Measurements from ENCODE around the gene ADSS2. TPM values are rescaled to one million over a fixed set of nuclear protein-coding genes. Genes with fewer than 3 reads are reported as not detected.

ADSS2 gene
- total RNA-seq, 1 experiment from 2014 or later: 110 TPM

DNA sequence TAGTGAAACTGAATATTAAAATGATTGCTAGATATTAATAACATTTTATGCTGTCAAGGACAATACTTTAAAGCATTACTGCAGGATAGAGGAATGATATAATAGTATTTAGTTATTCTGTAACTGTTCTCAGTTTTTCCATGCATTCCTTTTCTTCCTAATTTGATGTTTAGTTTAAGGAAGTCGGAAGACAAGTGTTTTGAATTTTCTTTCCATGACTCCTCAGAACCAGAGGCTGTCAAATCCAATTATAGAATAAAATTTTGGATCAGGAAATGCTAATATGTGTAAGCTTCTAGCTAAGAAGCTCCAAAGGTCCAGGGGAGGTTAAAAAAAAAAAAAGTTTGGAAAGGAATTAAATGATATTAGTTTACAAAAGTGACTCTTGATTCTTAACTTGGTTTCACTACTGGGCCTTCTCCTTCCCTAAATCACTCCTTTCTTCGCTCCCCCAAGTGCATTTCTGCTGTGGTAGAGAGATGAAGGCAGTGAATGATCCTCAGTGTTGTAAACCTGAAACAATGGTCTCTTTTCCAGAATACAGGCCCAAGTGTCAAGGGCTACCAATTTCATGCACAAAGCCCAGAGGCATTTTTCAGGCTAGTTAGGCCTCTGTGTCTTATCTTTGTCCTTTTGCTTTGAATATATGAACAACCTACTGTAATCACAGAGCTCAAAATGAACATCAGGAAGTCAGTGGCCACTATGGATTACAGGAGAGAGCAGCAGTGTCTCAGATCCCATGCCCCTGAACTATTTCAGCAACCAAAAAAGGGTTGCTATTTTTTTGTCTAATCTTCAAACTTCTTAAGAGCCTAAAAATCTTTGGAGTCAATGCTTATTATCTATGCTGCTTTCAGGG lies 6.2 kb downstream of the ADSS2 start:
- DNase-seq (ENCODE audit: low spot score): no peak

DNA sequence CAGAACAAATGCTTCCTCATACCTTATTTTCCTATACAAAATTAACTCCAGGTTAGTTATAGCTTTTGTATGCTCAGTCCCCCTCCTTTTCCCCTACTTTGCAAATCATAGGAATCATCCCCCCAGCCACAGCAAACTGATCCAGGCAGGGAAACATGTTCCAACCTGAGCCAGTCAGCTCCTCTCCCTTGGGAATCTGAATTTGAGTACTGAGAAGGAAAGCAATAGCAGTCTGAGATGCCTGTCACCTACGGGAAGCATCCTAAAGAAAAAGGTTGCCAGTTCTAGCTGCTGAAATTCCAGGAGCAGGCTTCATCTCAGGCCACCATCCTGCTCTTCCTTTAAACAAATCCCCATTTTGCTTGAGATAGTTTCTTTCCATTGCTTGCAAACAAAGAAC lies 6.9 kb downstream of the ADSS2 start:
- DNase-seq (ENCODE audit: low spot score): no peak

GRCh38 chr1:244442850-244443249 lies 8.9 kb downstream of the ADSS2 start:
- no peak for DNase-seq (ENCODE audit: low spot score)

DNA sequence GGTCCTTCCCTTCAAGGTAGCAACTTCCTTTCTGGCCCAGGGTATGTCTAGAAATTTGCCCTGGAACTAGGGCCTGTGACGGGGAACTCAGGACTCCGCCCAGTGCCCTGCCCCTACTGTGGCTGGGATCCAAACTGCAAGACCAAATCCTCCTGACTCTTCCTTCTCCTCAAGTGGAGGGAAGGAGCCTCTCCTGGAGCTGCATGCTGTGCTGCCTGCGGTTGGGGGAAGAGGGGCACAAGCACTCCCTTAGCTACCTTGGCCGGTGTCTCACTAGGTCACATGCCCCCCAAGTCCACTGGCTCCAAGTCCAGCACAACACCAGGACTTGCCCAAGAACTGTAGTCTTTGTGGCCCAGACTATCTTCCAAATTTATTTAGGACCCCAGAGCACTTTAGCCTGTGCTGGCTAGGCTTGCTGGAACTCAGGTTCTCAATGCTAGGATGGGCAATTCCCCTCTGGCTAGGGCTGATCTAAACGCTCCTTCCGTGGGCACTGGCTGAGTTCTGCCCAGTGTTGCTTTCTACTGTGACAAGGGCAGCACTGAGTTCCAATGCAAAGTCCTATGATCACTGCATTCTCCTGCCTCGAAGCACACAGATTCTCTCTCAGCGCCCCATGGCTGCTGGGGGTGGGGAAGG lies 12.2 kb downstream of the ADSS2 start:
- no peak for DNase-seq (ENCODE audit: low spot score)

DNA sequence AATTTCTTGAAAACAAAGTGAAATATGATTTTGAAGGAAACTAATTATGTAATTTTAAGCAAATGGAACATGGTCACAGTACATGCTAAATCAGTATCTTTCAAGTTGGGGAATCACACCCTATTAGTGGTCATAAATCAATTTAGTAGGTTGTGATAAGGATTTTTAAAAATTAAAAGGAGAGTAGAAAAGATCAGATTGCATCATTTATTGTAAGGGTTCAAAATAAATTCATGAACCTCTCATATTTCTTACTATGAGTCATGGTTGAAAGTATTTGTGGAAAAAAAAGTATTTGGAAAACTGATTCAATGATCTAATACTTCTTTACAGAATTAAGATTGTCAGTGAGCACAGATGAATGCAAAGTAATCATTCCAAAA lies 14.6 kb downstream of the ADSS2 start:
- DNase-seq (ENCODE audit: low spot score): no peak

DNA sequence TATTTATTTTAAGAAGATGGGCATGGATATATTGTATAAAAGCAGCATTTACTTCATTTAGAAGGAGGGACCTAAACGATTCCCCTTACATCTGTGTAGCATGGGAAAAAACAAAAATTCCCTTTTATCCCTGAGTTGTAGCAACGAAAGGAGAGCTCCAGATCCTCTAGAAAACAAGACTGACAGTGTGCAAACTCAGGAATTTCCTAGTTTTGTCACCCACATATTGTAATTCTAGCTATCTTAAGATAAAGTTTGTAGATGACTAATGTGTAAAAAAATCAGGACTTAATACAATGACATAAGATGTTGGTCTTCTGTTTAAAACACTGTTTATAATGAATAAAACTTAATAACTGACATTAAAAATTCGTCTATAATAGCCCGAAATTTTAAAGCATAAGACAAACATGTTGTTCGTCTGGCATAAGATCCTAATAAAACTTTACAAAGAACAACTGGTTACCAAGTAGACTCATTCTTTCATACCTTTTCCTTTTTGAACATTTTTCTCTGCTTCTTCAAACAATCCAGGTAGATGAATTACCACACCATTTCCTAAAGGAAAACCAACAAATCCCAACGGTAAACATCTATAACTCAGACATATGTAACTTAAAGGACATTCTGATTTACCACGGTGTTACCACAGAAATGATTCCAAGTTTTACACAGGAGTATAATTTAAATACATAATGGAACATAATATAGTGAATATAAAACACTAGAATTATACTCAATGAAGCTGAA lies 15.2 kb downstream of the ADSS2 start:
- no peak for DNase-seq (ENCODE audit: low spot score)

DNA sequence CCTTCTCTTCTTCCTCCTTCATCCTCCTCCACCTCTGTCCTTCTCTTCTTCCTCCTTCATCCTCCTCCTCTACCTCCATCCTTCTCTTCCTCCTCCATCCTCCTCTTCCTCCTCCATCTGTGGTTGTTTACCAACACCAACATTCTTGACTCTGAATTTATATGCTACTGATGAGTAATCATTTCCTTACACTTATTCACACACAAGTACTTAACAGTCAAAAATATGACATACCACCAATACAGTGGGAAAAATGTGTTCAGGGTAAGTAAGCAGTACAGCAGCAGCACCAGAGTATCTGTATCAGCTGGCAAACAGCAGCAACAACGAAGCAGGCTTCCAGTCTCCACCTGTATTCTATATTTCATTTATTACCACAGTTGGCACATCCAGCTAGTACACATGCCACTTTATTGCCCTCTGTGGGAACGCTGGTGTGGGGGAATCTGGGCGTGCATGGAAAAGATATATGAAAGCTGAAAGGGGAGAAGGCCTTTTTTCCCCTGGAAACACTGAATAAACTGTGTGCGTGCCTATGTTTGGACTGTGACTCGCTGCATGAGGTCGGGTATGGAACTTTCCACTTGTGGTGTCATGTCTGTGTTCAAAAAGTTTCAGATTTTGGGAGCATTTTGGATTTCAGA lies 16.0 kb downstream of the ADSS2 start:
- peak; percentile 54 for DNase-seq (ENCODE audit: low spot score)

- DNase-seq (ENCODE audit: low spot score): no peak
Observed at GRCh38 chr1:244431166-244431565, 20.5 kb downstream of the ADSS2 start.

- no peak for DNase-seq (ENCODE audit: low spot score)
Observed at GRCh38 chr1:244429818-244430217, 21.9 kb downstream of the ADSS2 start.

GRCh38 chr1:244427647-244428046 lies 24.1 kb downstream of the ADSS2 start:
- no peak for DNase-seq (ENCODE audit: low spot score)

- no peak for DNase-seq (ENCODE audit: low spot score)
Observed at GRCh38 chr1:244424649-244425334, 26.9 kb downstream of the ADSS2 start.

DNA sequence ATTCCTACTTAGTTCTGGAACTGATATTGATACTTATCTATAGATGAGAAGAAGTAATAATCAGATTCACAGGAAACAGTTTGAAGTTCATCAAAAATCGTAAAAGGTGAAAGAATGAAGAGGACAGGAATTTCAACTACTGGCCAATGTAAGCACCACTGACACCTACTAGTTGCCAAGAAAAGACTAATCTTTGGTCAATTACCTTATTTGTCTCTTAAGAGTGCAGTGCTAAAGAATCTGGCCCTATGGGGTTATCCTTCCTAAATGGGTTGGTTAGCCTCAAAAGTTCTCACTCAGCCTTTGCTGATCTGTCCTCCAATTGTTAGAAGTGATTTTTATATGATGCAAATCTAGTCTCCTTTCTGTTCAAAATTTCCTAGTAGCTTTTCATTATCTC lies 29.5 kb downstream of the ADSS2 start:
- no peak for DNase-seq (ENCODE audit: low spot score)

GRCh38 chr1:244419024-244419423 lies 32.7 kb downstream of the ADSS2 start:
- DNase-seq (ENCODE audit: low spot score): no peak

DNA sequence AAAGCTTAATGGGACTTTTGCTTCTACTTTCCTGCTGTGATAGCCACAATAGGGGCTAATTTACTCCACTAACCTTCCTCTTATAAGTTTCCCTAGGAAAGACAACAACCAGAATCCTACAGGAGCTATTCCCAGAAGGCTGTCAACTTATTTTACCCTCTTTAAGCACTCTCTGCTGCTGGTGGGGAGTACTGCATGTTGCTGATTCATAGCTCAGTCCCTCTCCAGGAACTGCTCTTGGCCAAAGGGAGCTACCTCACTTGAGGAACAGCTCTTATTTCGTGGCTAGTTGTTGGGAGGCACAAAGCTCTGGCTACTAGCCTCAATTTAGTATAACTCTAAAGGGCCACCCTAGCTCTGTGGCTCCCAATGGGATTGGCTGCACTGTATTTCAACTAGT lies 37.2 kb downstream of the ADSS2 start:
- no peak for DNase-seq (ENCODE audit: low spot score)

DNA sequence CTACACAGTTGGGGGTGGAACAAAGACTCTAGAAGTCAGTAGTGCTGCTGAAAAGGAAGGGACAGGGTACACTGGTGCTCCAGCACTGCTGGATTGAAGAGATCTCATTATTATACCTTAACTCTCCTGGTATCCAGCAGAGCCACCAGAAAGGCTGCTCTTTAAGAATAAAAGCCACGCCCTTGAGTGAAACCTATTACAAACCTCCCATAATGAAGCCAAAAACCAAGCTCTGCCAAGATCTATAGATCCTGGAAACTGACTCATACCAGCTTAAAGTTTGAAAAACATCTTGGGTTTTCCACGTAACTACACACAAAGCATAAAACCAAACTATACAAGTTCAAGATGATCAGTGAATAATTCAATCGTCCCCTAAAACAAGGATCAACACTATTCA lies 38.0 kb downstream of the ADSS2 start:
- no peak for DNase-seq (ENCODE audit: low spot score)

DNA sequence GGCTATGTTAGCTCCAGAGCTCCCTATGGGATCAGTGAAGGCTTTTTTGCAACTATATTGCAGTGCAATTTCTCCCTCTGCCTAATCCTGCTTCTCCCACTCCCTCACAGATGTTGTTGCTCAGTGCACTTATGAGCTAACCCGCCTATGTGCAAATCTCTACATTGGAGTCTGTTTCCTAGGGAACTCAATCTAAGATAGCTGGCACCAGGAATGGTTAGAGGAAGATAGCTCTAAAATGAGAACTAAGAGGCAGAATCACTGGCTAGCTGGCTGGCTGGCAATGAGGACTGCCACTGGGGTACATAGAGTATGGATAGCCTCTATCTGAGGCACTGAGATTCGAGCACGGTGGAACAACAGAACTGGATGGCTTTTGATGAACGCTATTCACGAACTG lies 39.5 kb downstream of the ADSS2 start:
- no peak for DNase-seq (ENCODE audit: low spot score)

DNA sequence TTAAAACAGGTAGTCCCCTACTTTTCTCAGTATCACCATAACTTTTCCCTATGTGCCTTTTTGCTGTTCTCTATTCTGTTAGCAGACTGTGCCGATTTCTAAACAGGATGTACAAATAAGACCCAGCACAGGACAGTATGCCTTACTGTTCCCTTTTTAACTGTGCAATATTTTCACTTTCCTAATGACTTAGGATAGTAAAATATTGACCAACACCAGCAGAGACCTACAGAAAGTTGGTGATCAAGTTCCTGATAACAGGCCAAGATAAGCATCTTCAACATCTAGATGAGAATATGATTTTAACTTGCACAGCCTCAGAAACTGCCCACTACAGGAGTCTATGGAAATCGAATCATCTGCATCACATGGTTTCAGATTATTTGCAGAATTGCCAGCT lies 42.0 kb downstream of the ADSS2 start:
- DNase-seq (ENCODE audit: low spot score): no peak

DNA sequence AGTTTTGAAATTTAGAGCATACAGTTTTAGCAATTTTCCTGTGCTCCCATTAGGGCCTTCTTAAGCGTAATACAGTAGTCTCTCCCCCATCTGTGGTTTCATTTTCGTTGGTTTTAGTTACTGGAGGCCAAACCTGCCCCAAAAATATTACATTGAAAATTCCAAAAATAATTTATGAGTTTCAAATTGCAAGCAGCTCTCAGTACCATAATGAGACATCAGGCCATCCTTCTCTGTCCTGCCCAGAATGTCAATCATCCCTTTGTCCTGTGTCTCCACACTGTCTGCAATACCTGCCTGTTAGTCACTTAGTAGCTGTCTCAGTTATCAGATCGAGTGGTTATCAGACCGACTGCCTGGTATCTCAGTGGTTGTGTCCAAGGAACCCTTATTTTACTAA lies 45.4 kb downstream of the ADSS2 start:
- DNase-seq (ENCODE audit: low spot score): no peak

DNA sequence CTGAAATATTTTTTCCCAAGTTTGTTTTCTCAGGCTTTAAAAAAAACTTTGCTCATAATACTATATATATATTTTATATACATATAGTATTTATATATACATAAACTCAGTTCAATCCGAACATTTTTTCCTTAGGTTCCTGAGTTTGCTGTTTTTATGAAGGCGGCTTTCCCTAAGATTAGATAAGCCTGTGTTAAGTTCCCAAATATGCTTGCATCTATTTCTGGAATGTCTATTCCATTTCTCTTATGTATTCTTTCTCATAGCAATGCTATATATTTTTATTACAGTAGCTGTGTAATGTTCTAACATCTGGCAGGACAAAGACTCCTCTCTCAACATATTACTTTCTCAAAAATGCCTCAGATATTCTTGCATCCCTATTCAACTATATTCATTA lies 45.9 kb downstream of the ADSS2 start:
- no peak for DNase-seq (ENCODE audit: low spot score)

DNA sequence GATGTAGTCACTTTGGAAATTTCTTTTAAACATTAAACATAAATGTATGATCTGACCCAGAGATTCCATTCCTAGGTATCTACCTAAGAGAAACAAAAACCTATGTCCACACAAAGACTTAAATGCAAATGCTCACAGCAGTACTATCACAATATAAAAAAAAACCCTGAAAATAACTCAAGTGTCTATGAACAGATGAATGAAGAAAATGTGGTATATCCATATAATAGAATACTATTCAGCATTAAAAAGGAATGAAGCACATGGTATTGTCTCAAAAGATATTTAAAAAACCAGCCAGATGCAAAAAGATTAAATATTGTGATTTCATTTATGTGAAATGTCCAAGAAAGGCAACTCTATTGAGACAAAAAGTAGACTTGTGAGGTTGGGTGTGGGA lies 48.3 kb downstream of the ADSS2 start:
- DNase-seq (ENCODE audit: low spot score): no peak

DNA sequence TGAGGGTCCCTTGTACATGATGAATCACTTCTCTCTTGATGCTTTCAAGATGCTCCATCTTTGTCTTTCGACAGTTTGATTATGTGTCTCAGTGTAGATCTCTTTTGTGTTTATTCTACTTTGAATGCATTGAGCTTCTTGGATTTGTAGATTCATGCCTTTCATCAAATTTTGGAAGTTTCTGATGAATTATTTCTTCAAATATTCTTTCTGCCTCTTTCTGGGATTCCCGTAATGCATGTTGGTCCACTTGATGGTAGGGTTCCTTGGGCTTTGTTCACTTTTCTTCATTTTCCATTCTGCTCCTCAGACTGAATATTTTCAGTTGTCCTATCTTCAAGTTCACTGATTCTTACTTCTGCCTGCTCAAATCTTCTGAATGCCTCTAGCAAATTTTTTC lies 50.7 kb downstream of the ADSS2 start:
- no peak for DNase-seq (ENCODE audit: low spot score)

DNA sequence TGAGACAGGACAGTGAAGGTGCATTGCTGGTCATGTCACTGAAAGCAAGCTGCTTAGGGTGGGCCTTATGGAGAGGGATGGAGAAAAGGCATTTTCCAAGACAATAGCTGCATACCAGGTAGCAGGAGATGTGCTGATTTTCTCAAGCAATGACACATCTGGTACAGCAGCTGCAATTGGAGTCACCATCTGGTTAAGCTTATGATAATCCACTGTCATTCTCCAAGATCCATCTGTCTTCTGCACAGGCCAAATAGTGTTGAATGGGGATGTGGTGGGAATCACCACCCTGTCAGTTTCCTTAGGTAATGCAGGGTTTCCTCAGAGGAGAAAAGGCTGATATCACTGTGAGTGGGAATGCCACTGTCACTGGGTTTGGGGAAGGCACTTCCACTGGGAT lies 54.6 kb downstream of the ADSS2 start:
- DNase-seq (ENCODE audit: low spot score): no peak
